SK-N-MC (cell line): Measurements from ENCODE around the gene ANK2.

Source experiments
- EZH2 ChIP-seq: fragments of 200-600 bp; sonication (generic); IDR thresholded peaks from one replicate; pipeline ENCODE4 v1.6.1; 2017; ENCODE audit warnings: antibody characterized with exemption
- FOXP2 ChIP-seq: optimal IDR thresholded peaks from 2 replicates; pipeline ENCODE3; 2011; ENCODE audit warnings: mild to moderate bottlenecking, moderate library complexity; ENCODE audit not compliant: insufficient read depth; ENCODE audit errors: extremely low read length, control extremely low read depth
- POLR2AphosphoS5 ChIP-seq: IDR thresholded peaks from 2 replicates; pipeline ENCODE4 v1.6.1; 2012; ENCODE audit warnings: mild to moderate bottlenecking, low read depth, low read length, borderline replicate concordance

DNA sequence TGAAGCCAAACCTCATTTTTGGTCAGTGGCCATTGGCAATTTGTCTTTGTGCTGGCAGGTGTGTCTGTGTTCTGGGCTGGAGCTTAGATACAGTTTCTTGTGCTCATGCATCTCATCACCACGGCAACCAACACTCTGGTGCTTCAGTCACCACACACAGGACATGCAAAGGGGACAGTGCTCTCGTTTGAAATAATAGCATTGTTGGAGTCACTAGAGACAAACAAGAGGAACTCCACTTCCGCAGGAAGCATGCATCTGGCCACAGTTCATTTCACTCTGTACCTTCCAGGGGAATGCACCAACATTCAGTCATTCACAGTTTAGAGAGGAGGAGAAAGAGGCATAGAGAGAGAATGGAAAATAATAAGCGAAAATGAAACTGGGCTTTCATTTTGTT, 267.4 kb downstream of the ANK2 start:
- TF ChIP-seq POLR2AphosphoS5 (no peak), EZH2 (no peak), FOXP2 (no peak)
